Activated gamma-delta T cell (primary cell): ENCODE measurements around the gene DPP10.
"Not testable (repeated sequence)": the region's sequence is repeated elsewhere in the genome, so short reads cannot be mapped to it uniquely, and the experiment has no call there.

Experiments used
- DNase-seq: peaks from one replicate; lab custom pipeline; 2025; lab: John Stamatoyannopoulos, UW

The DPP10 gene

GRCh38 chr2:114962532-114962931, 520.1 kb downstream of the DPP10 start:
- DNase-seq = no peak

GRCh38 chr2:114968748-114969400, 526.4 kb downstream of the DPP10 start:
- no peak for DNase-seq

- DNase-seq = not testable (repeated sequence)
Measured at GRCh38 chr2:115004321-115004720, 561.9 kb downstream of the DPP10 start.

- DNase-seq = no peak
Measured at GRCh38 chr2:115011721-115012120, 569.3 kb downstream of the DPP10 start.

- DNase-seq = not testable (repeated sequence)
Measured at GRCh38 chr2:115022013-115022412, 579.6 kb downstream of the DPP10 start.

- DNase-seq = no peak
Measured at GRCh38 chr2:115034801-115035200, 592.4 kb downstream of the DPP10 start.

GRCh38 chr2:115036818-115037217, 594.4 kb downstream of the DPP10 start:
- DNase-seq = no peak

- DNase-seq = no peak
Measured at GRCh38 chr2:115057473-115057872, 615.0 kb downstream of the DPP10 start.

GRCh38 chr2:115070002-115070401, 627.6 kb downstream of the DPP10 start:
- no peak for DNase-seq

GRCh38 chr2:115071534-115071933, 629.1 kb downstream of the DPP10 start:
- DNase-seq = no peak

GRCh38 chr2:115075800-115076199, 633.4 kb downstream of the DPP10 start:
- DNase-seq = no peak

GRCh38 chr2:115077626-115078025, 635.2 kb downstream of the DPP10 start:
- DNase-seq = no peak

GRCh38 chr2:115083225-115083624, 640.8 kb downstream of the DPP10 start:
- DNase-seq = no peak

GRCh38 chr2:115083711-115084110, 641.3 kb downstream of the DPP10 start:
- no peak for DNase-seq

GRCh38 chr2:115084446-115084845, 642.0 kb downstream of the DPP10 start:
- no peak for DNase-seq

- not testable (repeated sequence) for DNase-seq
Measured at GRCh38 chr2:115086051-115086620, 643.7 kb downstream of the DPP10 start.

GRCh38 chr2:115094441-115094840, 652.0 kb downstream of the DPP10 start:
- DNase-seq = no peak

- no peak for DNase-seq
Measured at GRCh38 chr2:115105966-115106365, 663.5 kb downstream of the DPP10 start.

GRCh38 chr2:115115135-115115534, 672.7 kb downstream of the DPP10 start:
- no peak for DNase-seq

- DNase-seq = no peak
Measured at GRCh38 chr2:115118306-115118705, 675.9 kb downstream of the DPP10 start.

GRCh38 chr2:115119086-115119485, 676.6 kb downstream of the DPP10 start:
- DNase-seq = no peak

GRCh38 chr2:115122701-115123100, 680.3 kb downstream of the DPP10 start:
- no peak for DNase-seq

- DNase-seq = no peak
Measured at GRCh38 chr2:115124817-115125216, 682.4 kb downstream of the DPP10 start.

- DNase-seq = no peak
Measured at GRCh38 chr2:115129536-115129935, 687.1 kb downstream of the DPP10 start.
